ENCODE results near the gene OR10H4. TPM values are rescaled to one million over a fixed set of nuclear protein-coding genes. Genes with fewer than 3 reads are reported as not detected.
"Not testable (repeated sequence)": the region's sequence is repeated elsewhere in the genome, so short reads cannot be mapped to it uniquely, and the experiment has no call there.

The OR10H4 gene
- total and polyA plus RNA-seq, 2 experiments from 2014 or later: not detected

GRCh38 chr19:15985831-15986230 lies 37.0 kb downstream of the OR10H4 start:
- H3K4me1 Mint-ChIP-seq; H4K20me1 ChIP-seq (replicated peaks; ENCODE audit: insufficient read depth); H3K4me1 ChIP-seq (ENCODE audit: insufficient read depth); DNase-seq (ENCODE audit: low spot score); H3K79me2 ChIP-seq (replicated peaks; ENCODE audit: insufficient read depth); H3K4me3 Mint-ChIP-seq; H3K9me2 ChIP-seq (ENCODE audit: insufficient read depth); H3K36me3 ChIP-seq (ENCODE audit: insufficient read depth); H3K27ac ChIP-seq (ENCODE audit: low read depth); ATAC-seq; H3K4me3 ChIP-seq; H3K27ac Mint-ChIP-seq; H2AFZ ChIP-seq; H3K27me3 Mint-ChIP-seq (ENCODE audit: insufficient read depth, low read depth, poor library complexity); H3K27me3 ChIP-seq (ENCODE audit: insufficient read depth); H3F3A ChIP-seq (replicated peaks; ENCODE audit: low read depth); H3K4me2 ChIP-seq: not testable (repeated sequence)
- H3K9me3 Mint-ChIP-seq: peaks cover 90% of the 10 kb centered on the region
- H3K36me3 Mint-ChIP-seq (ENCODE audit: low read depth): peaks cover 19% of the 10 kb centered on the region

- DNase-seq (ENCODE audit: low spot score): no peak
- Histone ChIP-seq H3K4me3 (no peak overlapping the region), H4K20me1 (replicated peaks; ENCODE audit: insufficient read depth) (no peaks in the 10 kb centered on the region), H3K27ac (ENCODE audit: low read depth) (no peak overlapping the region), H3K4me1 (ENCODE audit: insufficient read depth) (no peaks in the 10 kb centered on the region), H3K79me2 (replicated peaks; ENCODE audit: insufficient read depth) (no peaks in the 10 kb centered on the region), H3F3A (replicated peaks; ENCODE audit: low read depth) (no peaks in the 10 kb centered on the region), H3K27me3 (ENCODE audit: insufficient read depth) (no peaks in the 10 kb centered on the region), H3K9me2 (ENCODE audit: insufficient read depth) (no peaks in the 10 kb centered on the region), H3K4me2 (no peak overlapping the region), H2AFZ (no peak overlapping the region), H3K36me3 (ENCODE audit: insufficient read depth) (peaks cover 6% of the 10 kb centered on the region)
- ATAC-seq: no peak
- Mint-ChIP-seq H3K9me3 (peaks cover 90% of the 10 kb centered on the region), H3K4me3 (no peak overlapping the region), H3K4me1 (no peaks in the 10 kb centered on the region), H3K36me3 (ENCODE audit: low read depth) (peaks cover 16% of the 10 kb centered on the region), H3K27ac (no peak overlapping the region), H3K27me3 (ENCODE audit: insufficient read depth, low read depth, poor library complexity) (no peaks in the 10 kb centered on the region)
- TF ChIP-seq ZNF462 (CRISPR knock-in tag; IDR thresholded peaks at IDR 0.05): no peak
- TF ChIP-seq CREB1 (CRISPR knock-in tag; IDR thresholded peaks at IDR 0.05; ENCODE audit: low read depth): no peak
- TF ChIP-seq STAT1 (IDR thresholded peaks at IDR 0.05; ENCODE audit: unreplicated experiment): no peak
- no peak for TF ChIP-seq EZH2phosphoT487 (IDR thresholded peaks at IDR 0.05; ENCODE audit: unreplicated experiment)
- no peak for TF ChIP-seq POLR2AphosphoS5 (IDR thresholded peaks at IDR 0.05; ENCODE audit: low read depth)
- TF ChIP-seq ETS1 (IDR thresholded peaks at IDR 0.05): no peak
- no peak for TF ChIP-seq ZNF331 (CRISPR knock-in tag; IDR thresholded peaks at IDR 0.05; ENCODE audit: low read depth)
- TF ChIP-seq REST (IDR thresholded peaks at IDR 0.05; ENCODE audit: unreplicated experiment): no peak
- TF ChIP-seq NANOG (IDR thresholded peaks at IDR 0.05; ENCODE audit: borderline replicate concordance): no peak
- no peak for TF ChIP-seq EZH2 (IDR thresholded peaks at IDR 0.05; ENCODE audit: low read depth, unreplicated experiment)
Measured at GRCh38 chr19:15986701-15987100, 37.9 kb downstream of the OR10H4 start.
